Measurements from ENCODE around the gene CCSER1. TPM values are rescaled to one million over a fixed set of nuclear protein-coding genes. Genes with fewer than 3 reads are reported as not detected.

The CCSER1 gene
- total RNA-seq, 1 donor, result 7.9 TPM

GRCh38 chr4:90120037-90120436, 7.2 kb upstream of the CCSER1 start:
- Histone ChIP-seq H3K4me1 (ENCODE audit: insufficient read depth, low read length) (no peaks in the 10 kb centered on the region), H3K4me3 (ENCODE audit: low read length) (no peak overlapping the region), H3K27me3 (ENCODE audit: insufficient read depth, low read length) (no peaks in the 10 kb centered on the region), H3K9me3 (ENCODE audit: low read depth, low read length) (no peaks in the 10 kb centered on the region)

- H3K4me1 ChIP-seq (ENCODE audit: insufficient read depth, low read length), result no peaks in the 10 kb centered on the region
Measured at GRCh38 chr4:90120815-90121214, 6.4 kb upstream of the CCSER1 start.

GRCh38 chr4:90121676-90122354, 5.4 kb upstream of the CCSER1 start:
- Histone ChIP-seq H3K4me3 (ENCODE audit: low read length) (no peak overlapping the region), H3K9me3 (ENCODE audit: low read depth, low read length) (no peaks in the 10 kb centered on the region), H3K4me1 (ENCODE audit: insufficient read depth, low read length) (peaks cover 4% of the 10 kb centered on the region), H3K27me3 (ENCODE audit: insufficient read depth, low read length) (peaks cover 3% of the 10 kb centered on the region)

More at GRCh38 chr4:90120815-90121214, 6.4 kb upstream of the CCSER1 start:
- Histone ChIP-seq H3K27me3 (ENCODE audit: insufficient read depth, low read length) (no peaks in the 10 kb centered on the region), H3K9me3 (ENCODE audit: low read depth, low read length) (no peaks in the 10 kb centered on the region), H3K4me3 (ENCODE audit: low read length) (no peak overlapping the region)

GRCh38 chr4:90122355-90122748, 4.8 kb upstream of the CCSER1 start:
- Histone ChIP-seq H3K4me1 (ENCODE audit: insufficient read depth, low read length) (peaks cover 4% of the 10 kb centered on the region), H3K9me3 (ENCODE audit: low read depth, low read length) (no peaks in the 10 kb centered on the region), H3K4me3 (ENCODE audit: low read length) (no peak overlapping the region), H3K27me3 (ENCODE audit: insufficient read depth, low read length) (peaks cover 3% of the 10 kb centered on the region)

GRCh38 chr4:90124276-90124675, 2.9 kb upstream of the CCSER1 start:
- no peak overlapping the region for H3K4me3 ChIP-seq (ENCODE audit: low read length)
- H3K4me1 ChIP-seq (ENCODE audit: insufficient read depth, low read length), result peaks cover 13% of the 10 kb centered on the region
- H3K27me3 ChIP-seq (ENCODE audit: insufficient read depth, low read length), result peaks cover 3% of the 10 kb centered on the region
- no peaks in the 10 kb centered on the region for H3K9me3 ChIP-seq (ENCODE audit: low read depth, low read length)

- peak overlapping the region; percentile 47 for H3K4me3 ChIP-seq (ENCODE audit: low read length)
- H3K27me3 ChIP-seq (ENCODE audit: insufficient read depth, low read length), result peaks cover 3% of the 10 kb centered on the region
- no peaks in the 10 kb centered on the region for H3K9me3 ChIP-seq (ENCODE audit: low read depth, low read length)
- H3K4me1 ChIP-seq (ENCODE audit: insufficient read depth, low read length), result peaks cover 13% of the 10 kb centered on the region
Measured at GRCh38 chr4:90126805-90127204, 389 bp upstream of the CCSER1 start.

GRCh38 chr4:90127706-90128345, 632 bp downstream of the CCSER1 start:
- Histone ChIP-seq H3K27me3 (ENCODE audit: insufficient read depth, low read length) (peaks cover 3% of the 10 kb centered on the region), H3K9me3 (ENCODE audit: low read depth, low read length) (no peaks in the 10 kb centered on the region), H3K4me3 (ENCODE audit: low read length) (peak overlapping the region; percentile 47), H3K4me1 (ENCODE audit: insufficient read depth, low read length) (peaks cover 13% of the 10 kb centered on the region)

- Histone ChIP-seq H3K4me3 (ENCODE audit: low read length) (peak overlapping the region; percentile 47), H3K27me3 (ENCODE audit: insufficient read depth, low read length) (peaks cover 3% of the 10 kb centered on the region), H3K9me3 (ENCODE audit: low read depth, low read length) (no peaks in the 10 kb centered on the region), H3K4me1 (ENCODE audit: insufficient read depth, low read length) (peaks cover 13% of the 10 kb centered on the region)
Measured at GRCh38 chr4:90128961-90129495, 1.8 kb downstream of the CCSER1 start.

GRCh38 chr4:90130076-90130475, 2.9 kb downstream of the CCSER1 start:
- Histone ChIP-seq H3K4me1 (ENCODE audit: insufficient read depth, low read length) (peaks cover 13% of the 10 kb centered on the region), H3K9me3 (ENCODE audit: low read depth, low read length) (no peaks in the 10 kb centered on the region), H3K4me3 (ENCODE audit: low read length) (no peak overlapping the region), H3K27me3 (ENCODE audit: insufficient read depth, low read length) (peaks cover 3% of the 10 kb centered on the region)

GRCh38 chr4:90137555-90137954, 10.4 kb downstream of the CCSER1 start:
- no peaks in the 10 kb centered on the region for H3K9me3 ChIP-seq (ENCODE audit: low read depth, low read length)
- H3K27me3 ChIP-seq (ENCODE audit: insufficient read depth, low read length), result no peaks in the 10 kb centered on the region
- H3K4me3 ChIP-seq (ENCODE audit: low read length), result no peak overlapping the region
- no peaks in the 10 kb centered on the region for H3K4me1 ChIP-seq (ENCODE audit: insufficient read depth, low read length)

GRCh38 chr4:90142081-90142480, 14.9 kb downstream of the CCSER1 start:
- Histone ChIP-seq H3K4me1 (ENCODE audit: insufficient read depth, low read length) (no peaks in the 10 kb centered on the region), H3K9me3 (ENCODE audit: low read depth, low read length) (no peaks in the 10 kb centered on the region), H3K4me3 (ENCODE audit: low read length) (no peak overlapping the region), H3K27me3 (ENCODE audit: insufficient read depth, low read length) (no peaks in the 10 kb centered on the region)

- H3K4me3 ChIP-seq (ENCODE audit: low read length), result no peak overlapping the region
Measured at GRCh38 chr4:90145319-90145718, 18.1 kb downstream of the CCSER1 start.

GRCh38 chr4:90146306-90146705, 19.1 kb downstream of the CCSER1 start:
- Histone ChIP-seq H3K9me3 (ENCODE audit: low read depth, low read length) (no peaks in the 10 kb centered on the region), H3K27me3 (ENCODE audit: insufficient read depth, low read length) (no peaks in the 10 kb centered on the region), H3K4me3 (ENCODE audit: low read length) (no peak overlapping the region), H3K4me1 (ENCODE audit: insufficient read depth, low read length) (no peaks in the 10 kb centered on the region)

More at GRCh38 chr4:90145319-90145718, 18.1 kb downstream of the CCSER1 start:
- Histone ChIP-seq H3K27me3 (ENCODE audit: insufficient read depth, low read length) (no peaks in the 10 kb centered on the region), H3K4me1 (ENCODE audit: insufficient read depth, low read length) (no peaks in the 10 kb centered on the region), H3K9me3 (ENCODE audit: low read depth, low read length) (no peaks in the 10 kb centered on the region)

- Histone ChIP-seq H3K27me3 (ENCODE audit: insufficient read depth, low read length) (no peaks in the 10 kb centered on the region), H3K9me3 (ENCODE audit: low read depth, low read length) (no peaks in the 10 kb centered on the region), H3K4me1 (ENCODE audit: insufficient read depth, low read length) (no peaks in the 10 kb centered on the region), H3K4me3 (ENCODE audit: low read length) (no peak overlapping the region)
Measured at GRCh38 chr4:90148574-90149148, 21.5 kb downstream of the CCSER1 start.

- no peaks in the 10 kb centered on the region for H3K9me3 ChIP-seq (ENCODE audit: low read depth, low read length)
- no peak overlapping the region for H3K4me3 ChIP-seq (ENCODE audit: low read length)
- H3K27me3 ChIP-seq (ENCODE audit: insufficient read depth, low read length), result no peaks in the 10 kb centered on the region
- H3K4me1 ChIP-seq (ENCODE audit: insufficient read depth, low read length), result no peaks in the 10 kb centered on the region
Measured at GRCh38 chr4:90152024-90152423, 24.8 kb downstream of the CCSER1 start.
